ENCODE measurements around the gene IL1RAPL2.

DNA sequence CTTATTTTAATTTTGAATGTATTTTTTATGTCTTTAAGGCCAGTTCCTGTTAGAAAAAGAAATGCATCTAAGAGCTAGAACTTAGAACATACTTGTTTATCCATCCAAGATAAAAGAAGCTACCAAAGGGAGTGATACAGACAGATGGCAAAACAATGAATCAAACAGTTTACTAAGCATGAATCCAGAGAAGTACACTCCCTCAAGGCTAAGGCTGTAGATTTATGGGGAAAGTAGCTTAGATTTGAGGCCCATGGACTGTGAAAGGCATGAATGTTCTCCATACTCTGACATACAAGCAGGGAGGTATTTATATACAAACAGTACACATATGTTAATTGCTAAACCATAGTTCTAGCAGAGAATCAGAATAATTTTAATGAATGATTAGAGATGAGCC lies 1001.1 kb downstream of the IL1RAPL2 start:
- TF ChIP-seq, protein P1, sequence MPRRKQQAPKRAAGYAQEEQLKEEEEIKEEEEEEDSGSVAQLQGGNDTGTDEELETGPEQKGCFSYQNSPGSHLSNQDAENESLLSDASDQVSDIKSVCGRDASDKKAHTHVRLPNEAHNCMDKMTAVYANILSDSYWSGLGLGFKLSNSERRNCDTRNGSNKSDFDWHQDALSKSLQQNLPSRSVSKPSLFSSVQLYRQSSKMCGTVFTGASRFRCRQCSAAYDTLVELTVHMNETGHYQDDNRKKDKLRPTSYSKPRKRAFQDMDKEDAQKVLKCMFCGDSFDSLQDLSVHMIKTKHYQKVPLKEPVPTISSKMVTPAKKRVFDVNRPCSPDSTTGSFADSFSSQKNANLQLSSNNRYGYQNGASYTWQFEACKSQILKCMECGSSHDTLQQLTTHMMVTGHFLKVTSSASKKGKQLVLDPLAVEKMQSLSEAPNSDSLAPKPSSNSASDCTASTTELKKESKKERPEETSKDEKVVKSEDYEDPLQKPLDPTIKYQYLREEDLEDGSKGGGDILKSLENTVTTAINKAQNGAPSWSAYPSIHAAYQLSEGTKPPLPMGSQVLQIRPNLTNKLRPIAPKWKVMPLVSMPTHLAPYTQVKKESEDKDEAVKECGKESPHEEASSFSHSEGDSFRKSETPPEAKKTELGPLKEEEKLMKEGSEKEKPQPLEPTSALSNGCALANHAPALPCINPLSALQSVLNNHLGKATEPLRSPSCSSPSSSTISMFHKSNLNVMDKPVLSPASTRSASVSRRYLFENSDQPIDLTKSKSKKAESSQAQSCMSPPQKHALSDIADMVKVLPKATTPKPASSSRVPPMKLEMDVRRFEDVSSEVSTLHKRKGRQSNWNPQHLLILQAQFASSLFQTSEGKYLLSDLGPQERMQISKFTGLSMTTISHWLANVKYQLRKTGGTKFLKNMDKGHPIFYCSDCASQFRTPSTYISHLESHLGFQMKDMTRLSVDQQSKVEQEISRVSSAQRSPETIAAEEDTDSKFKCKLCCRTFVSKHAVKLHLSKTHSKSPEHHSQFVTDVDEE (CRISPR knock-in tag; IDR thresholded peaks at IDR 0.05), result no peak
- TF ChIP-seq, protein P2, sequence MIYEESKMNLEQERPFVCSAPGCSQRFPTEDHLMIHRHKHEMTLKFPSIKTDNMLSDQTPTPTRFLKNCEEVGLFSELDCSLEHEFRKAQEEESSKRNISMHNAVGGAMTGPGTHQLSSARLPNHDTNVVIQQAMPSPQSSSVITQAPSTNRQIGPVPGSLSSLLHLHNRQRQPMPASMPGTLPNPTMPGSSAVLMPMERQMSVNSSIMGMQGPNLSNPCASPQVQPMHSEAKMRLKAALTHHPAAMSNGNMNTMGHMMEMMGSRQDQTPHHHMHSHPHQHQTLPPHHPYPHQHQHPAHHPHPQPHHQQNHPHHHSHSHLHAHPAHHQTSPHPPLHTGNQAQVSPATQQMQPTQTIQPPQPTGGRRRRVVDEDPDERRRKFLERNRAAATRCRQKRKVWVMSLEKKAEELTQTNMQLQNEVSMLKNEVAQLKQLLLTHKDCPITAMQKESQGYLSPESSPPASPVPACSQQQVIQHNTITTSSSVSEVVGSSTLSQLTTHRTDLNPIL (CRISPR knock-in tag; IDR thresholded peaks at IDR 0.05; ENCODE audit: low read depth), result no peak
- TF ChIP-seq ARNTL (CRISPR knock-in tag; IDR thresholded peaks at IDR 0.05; ENCODE audit: borderline replicate concordance, low read depth) (no peak), GLIS3 (CRISPR knock-in tag; IDR thresholded peaks at IDR 0.05) (no peak), PPARA (CRISPR knock-in tag; IDR thresholded peaks at IDR 0.05; ENCODE audit: borderline replicate concordance) (no peak)
- TF ChIP-seq, protein P3, sequence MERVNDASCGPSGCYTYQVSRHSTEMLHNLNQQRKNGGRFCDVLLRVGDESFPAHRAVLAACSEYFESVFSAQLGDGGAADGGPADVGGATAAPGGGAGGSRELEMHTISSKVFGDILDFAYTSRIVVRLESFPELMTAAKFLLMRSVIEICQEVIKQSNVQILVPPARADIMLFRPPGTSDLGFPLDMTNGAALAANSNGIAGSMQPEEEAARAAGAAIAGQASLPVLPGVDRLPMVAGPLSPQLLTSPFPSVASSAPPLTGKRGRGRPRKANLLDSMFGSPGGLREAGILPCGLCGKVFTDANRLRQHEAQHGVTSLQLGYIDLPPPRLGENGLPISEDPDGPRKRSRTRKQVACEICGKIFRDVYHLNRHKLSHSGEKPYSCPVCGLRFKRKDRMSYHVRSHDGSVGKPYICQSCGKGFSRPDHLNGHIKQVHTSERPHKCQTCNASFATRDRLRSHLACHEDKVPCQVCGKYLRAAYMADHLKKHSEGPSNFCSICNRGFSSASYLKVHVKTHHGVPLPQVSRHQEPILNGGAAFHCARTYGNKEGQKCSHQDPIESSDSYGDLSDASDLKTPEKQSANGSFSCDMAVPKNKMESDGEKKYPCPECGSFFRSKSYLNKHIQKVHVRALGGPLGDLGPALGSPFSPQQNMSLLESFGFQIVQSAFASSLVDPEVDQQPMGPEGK (CRISPR knock-in tag; IDR thresholded peaks at IDR 0.05; ENCODE audit: borderline replicate concordance), result no peak
